GM19043 (cell line): ENCODE results near the gene ABR.

Source experiments
- ATAC-seq: cut with Tn5 transposase; IDR thresholded peaks from one replicate; pipeline ENCODE4 v1.9.1; 2021; ENCODE audit warnings: low read depth; ENCODE audit not compliant: unreplicated experiment

ABR gene

DNA sequence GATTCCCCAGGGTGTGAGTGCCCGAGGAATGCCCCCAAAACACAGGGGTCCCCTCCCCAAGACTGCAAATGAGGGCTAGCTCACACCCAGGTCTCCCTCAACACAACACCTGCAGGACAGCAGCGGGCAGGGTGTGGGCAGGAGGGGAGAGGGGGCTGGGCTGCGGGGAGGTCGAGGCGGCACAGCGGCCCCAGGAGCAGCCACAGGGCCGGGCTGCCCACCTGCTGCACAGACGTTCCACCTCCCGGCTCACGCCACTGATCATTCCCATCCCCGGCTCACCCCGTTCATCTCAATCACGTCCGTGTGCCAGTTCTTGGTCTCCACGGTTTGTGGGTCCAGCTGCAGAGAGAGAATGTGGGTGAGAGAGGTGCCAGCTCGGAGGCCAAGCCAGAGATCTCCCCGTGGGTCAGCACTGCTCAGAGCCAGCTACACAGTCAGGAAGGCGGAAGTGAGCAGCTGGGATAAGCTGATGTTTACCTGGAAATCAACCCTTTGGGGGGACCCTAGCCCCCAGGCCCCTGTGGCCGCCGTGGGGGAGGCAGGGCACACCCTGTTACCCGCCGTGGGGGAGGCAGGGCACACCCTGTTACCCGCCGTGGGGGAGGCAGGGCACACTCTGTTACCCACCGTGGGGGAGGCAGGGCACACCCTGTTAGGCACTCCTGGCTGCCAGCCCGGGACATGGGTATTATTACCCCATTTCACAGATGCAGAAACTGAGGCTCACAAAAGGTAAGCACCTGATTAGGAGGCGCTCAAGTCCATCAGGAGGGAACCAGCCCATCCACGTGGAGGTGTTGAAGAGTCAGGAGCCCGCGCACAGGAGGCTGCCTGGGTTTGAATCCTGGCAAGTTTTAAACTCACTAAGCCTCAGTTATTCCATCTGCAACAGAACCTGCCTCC, 166.7 kb downstream of the ABR start:
- ATAC-seq, result no peak

DNA sequence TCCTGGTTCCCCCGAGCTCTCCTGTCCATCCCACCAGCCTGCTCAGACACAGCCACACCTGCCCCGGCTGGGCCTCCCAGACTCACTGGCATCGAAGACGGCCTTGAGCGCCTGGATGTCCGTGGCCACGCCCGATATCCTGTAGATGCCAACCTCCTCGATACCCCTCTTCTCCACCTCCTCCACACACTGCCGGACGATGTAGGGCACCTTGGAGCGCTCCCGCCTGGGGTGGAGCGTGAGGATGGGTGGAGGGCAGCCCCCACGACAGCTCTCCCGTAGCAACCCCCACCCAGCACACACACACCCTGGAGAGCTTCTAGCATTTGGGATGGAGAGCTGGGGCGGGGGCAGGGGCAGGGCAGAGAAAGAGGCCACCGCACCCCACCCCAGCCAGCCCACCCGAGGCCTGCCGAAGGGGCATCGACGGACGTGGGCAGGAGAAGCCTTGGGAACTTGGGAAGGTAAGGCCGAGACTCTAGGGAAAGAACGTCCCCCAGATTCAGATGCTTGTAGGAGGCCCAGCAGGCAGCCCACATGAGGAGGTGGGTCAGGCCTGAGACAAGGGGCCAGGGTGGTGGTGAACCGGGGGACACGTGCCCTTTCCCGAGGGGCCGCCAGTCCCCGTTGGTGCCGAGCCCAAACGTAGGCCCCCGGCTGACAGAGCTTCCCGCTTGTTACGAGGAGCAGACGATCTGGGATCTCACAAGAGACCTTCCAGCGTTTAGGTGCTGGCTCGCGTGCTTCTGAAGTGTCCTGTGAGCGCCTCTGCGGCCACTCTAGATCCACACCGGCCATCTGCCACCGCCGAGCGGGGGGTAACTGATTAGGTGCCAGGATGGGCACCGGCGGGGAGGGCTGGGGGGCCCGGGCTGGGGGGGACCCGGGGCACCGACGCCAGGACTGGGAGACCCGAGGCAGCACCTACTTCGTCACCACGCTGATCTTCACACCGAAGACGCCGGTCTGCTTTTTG, 167.7 kb downstream of the ABR start:
- no peak for ATAC-seq

DNA sequence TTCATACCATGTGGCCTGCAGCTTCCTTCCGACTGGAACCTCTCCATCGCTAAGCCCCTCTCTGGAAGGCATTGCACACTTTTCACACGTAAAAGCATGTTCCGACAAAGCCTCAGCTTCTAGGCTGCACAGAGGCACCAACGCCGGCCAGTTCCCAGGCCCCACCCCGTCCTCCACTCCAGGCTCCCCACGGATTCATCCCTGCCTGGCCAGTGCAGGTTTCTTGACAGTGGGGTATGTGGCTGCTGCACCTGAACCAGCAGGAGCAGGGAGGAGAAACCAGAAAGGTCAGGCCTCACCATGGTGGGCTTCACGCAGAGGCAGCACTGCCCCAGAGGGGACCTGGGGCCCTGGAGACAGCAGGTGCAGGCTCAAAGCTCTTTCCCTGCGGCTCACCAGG, 168.6 kb downstream of the ABR start:
- ATAC-seq, result no peak

DNA sequence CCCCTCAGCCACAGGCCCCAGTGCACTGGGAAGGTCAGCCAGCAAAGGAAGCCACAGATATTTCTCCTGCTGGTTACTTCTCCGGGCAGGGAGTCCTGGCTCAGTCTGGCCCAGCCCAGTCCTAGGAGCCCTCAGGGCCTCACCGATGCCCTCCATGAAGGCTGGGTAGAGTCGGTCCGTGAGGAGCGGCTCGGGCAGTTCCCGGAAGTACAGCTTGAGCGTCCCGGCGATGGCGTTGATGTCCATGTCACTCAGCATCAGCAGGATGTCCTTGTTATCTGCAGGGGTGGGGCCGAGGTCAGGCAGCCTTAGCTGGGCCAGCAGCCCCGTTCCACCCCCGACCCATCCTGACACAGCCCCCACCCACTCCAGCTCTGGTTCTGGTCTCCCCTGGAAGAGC, 169.2 kb downstream of the ABR start:
- no peak for ATAC-seq

DNA sequence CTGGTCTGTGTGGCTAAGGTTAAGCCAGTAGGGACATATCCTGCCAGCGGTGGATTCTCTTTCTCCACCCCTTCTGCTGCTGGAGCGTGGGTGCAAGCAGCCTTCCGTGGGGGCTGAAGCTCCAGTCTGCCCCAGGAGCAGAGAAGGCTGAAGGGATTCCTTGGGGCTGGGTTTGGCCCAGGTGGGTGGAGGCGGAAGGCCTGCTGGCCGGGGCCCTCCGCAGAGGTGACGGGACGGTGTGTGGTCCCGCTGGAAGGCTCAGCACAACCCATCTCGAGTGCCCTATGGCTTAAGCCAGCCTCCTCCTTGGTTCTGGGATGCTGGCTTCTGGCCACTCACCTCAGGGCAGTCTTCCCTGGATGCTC, 169.7 kb downstream of the ABR start:
- ATAC-seq, result no peak

DNA sequence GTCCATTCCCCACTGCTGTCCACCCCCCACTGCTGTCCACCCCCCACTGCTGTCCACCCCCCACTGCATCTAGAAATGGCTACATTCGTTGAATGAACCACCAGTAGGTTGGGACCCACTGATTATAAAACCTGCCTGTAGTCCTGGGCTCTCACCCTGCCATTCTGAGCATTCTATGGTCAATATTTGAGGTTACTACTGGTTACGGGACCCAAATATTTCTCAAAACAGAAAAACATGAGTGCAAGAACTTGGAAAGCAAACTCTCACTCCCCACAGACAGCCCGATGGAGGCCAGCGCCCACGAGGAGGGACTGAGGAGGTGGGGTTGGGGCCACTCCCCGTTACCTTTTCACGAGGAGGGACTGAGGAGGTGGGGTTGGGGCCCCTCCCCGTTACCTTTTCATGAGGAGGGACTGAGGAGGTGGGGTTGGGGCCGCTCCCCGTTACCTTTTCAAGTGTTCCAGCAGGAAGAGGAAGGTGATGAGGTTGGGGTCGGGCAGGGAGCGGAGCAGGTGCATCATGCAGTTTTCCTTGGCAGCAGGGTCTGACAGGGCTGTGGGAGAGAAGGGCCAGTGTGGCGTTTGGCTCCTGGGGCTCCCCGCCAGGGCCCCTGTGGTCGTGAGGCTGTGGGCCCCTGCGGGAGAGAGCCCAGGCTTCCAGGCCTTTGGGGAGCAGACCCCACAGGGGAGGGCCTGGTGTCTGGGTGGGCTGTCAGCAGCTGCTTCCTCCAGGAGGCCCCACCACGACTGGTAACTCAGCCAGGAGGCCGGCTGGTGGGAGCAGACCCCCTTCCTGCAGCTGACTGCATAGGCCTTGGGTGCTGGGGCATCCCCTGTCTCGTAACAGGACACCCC, 170.3 kb downstream of the ABR start:
- ATAC-seq, result no peak

DNA sequence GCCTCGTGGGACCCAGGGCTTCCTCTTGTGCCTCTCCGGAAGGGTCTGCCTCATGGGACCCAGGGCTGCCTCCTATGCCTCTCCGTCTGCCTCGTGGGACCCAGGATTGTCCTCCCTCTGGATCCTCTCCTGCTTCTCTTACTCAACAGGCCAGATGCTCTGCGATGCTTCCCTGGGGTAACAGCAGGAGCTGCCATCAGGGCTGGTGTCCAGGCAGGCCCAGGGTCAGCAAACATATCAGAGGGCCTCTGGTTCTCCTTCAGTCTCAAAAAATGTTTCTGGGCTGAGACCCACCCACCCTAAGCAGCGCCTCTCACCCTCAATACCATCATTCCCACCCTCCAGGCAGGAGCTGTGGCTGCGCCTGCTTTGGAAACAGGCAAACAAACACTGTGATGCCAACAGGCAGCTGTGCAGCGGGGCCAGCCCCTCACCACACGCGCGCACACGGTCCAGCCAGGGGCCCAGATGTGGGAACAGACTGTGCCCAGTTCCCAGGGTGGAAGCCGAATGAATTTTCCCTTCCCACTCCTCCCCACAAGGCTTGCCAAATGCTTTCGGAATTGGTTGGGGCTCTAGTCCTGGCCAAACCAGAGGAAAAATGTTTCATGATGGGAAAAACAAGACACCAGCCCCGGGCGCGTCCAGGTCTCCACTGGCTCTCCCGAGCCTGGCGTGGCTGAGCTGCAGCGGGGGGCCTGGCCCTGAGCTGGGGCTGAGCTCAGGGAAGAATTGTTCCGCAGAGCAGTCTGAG, 171.6 kb downstream of the ABR start:
- no peak for ATAC-seq

DNA sequence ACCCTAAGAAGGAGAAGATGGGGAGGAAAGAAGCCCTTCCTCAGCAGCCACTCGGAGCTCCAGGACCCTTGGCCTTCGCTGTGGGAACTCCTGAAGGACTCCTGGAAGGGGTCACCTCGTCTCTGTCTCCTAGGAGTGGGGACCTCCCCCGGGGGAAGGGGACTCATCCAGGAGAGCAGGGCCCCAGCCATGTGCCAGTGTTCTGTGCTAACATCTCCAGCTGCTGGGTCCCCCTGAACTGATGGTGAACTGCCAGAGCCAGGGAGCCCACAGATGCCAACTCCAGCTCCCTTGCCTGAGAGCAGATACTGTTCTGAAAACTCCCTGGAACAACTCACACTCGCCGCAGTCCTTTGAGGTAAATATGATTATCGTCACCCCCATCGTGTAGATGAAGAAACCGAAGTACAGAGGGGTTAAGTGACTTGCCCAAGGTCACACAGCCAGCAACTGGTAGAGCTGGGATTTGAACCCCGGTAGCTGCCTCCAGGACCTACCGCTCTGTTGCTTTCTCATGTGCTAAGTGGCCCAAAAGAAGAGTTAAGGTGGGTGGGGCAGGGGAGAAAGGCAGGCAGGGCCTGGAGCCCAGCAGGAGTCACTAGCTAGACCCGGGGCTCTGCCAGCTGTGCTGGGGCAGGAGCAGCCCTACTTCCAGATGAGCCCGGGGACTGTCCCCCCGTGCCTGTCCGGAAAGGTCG, 172.3 kb downstream of the ABR start:
- ATAC-seq, result no peak

DNA sequence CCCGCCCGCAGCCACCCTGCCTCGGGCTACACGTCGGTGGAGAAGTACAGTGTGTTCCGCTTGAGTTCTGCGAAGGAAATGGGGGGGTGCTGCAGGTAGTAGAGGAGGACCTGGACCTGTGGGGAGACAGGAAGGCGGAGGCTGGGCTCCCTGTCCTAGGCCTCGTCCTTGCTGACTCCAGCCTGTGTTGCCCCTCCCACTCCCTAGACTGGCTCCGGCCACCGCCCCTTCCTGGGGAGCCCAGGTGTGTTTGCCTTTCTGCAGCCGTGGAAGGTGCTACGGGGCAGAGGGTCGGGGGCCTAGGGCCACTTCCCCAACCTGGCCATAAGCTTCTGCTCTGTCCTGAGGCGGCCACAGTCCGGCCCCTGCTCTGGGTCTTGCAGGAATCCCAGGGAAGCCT, 173.7 kb downstream of the ABR start:
- no peak for ATAC-seq

DNA sequence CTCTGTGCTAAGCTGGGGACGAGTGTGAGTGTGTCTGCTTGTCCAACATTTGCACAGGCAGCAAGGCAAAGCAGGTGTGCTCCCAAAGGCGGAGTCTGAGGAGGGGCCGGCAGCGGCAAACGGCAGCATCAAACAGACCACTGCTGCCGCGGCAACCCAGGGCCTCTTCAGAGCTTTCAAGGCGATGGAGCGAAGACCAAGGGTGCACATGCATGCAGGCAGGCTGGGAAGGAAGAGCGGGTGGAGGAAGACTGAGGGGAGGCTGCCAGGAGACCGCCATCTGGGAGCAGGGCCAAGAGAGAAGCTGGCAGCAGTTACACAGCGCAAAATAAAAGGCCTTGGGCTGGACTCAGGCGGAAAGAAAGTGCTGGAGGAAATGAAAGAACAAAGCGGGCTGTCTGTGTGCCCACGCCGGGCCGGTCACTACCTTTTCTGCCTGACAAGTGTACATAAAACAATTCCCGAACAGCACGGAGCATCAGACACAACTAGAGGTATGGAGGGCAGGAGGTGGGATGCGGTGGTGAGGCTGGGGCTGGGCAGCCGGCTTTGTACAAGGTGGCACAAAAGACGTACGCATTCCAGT, 174.3 kb downstream of the ABR start:
- no peak for ATAC-seq

DNA sequence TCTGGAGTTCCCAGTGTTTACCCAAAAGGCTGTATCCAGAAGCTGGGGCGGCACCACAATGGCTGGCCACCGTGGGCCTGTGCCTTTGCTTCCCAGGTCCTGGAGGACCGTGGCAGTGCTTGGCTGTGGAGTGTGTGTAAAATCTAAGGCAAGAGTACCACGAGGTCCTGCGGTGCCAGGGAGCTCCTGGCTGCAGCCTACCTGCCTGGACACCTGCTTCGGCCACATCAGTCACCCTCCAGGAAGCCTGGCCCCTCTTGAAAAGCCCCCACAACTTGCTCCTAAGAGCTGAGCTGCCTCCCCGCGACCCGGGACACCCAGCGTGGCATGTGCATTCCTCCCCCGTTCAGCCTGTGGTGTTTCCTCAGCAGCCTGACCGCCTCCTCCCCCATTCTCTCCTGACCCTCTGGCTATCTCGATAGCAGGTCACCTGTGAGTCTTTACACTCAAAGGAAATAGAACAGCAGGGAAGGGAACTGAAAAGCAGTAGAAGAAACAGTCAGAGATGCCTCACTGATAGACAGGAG, 174.9 kb downstream of the ABR start:
- no peak for ATAC-seq

DNA sequence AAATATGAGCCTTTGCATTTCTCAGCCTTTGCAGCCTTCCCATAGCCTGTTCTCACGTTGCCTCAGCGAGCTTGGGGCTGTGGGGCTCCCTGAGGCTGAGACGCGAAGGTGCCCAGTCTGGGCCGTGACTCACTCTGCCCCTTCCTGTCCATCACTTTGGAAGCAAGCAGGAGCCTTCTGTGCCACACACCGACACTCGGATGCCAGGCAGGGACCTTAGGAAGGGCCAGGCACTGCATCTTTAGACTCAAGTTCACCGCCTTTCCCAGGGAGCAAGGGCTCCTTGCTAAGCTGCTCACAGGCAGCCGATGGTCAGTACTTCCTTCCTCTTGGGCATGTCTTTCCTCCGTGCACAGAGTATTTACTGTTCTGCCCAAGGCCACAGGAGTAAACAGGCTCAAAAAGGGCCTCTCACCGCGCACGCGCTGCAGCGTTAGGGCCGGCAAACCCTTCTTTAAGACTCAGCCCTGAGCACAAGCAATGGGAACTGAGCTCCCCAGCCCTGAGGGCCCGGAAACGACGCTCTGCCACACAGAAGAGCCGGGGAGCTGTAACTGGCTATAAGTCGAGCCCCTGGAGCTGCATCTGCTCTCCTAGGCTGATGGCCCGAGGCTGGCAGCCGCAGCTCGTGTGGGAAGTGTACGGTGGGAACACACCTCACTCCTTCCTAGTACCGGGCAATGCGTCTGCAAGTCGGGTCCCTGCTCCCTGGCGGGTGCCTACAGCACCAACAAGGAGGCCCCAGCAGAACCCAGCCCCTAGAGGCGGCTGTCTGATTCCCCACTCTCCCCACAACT, 175.6 kb downstream of the ABR start:
- no peak for ATAC-seq

DNA sequence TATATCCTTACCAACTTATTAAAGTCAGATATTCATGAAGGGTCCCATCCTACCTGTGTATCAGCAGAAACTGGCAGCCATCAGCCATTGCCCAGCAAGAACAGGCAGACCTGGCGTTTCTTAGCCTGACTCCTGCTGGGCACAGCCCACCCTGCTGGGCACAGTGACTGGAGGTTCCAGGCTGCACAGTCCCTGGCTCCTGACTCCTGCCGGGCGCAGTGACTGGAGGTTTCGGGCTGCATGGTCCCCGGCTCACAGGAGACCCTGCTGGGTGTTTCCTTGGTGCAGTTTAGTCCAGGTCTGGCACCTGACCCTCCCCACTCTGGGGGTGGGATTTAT, 176.2 kb downstream of the ABR start:
- no peak for ATAC-seq

DNA sequence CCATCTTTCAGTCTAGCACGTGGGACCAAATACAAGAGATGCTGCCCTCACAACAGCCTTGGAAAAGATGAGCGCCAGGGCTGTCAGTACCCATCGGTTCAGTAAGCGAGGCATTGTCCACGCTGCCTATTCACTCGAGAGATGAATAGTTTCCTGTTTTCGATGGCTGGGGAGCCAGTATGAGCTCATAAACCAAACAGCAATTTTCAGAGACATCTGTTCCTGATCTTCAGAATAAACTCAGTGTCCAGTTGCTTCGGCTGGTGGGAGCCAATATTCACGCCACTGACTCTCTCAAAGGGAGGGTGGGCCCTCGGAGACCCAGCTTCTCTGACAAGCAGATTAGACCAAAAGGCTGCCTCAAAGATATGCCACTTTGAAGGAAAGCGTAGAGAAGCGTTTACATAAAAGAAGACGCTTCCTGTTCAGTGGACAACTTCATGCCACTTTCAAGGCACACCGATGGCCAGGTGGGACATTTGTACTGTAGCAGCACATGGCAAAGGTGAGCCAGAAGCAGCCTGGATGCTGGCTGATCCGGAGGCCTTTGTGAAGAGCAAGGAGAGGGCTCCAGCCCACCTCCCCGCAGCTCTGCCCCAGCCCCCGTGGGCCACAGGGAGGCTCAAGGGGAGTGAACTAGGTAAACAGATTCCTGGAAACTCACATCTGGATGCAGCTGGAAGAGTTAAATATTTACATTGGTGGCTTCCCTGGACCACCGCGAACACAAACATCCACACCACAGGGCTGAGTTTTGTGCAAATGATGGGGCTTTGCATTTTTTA, 176.8 kb downstream of the ABR start:
- ATAC-seq, result no peak

DNA sequence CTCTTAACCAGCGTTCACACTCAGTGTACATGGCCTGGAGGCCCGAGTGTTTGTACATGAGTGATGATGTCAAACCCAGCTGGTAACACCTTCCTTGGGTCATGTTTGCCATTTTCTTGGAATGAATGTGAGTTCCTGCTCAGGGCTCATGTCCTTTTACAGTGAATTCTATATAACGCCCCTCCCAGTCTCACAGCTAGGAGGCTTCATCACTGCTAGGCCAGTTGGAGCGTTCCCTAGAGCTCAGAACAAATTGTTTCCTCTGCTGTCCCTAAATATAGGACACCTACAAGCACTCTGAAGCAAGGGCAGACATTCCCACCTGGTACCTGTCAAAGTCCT, 177.4 kb downstream of the ABR start:
- ATAC-seq, result no peak

DNA sequence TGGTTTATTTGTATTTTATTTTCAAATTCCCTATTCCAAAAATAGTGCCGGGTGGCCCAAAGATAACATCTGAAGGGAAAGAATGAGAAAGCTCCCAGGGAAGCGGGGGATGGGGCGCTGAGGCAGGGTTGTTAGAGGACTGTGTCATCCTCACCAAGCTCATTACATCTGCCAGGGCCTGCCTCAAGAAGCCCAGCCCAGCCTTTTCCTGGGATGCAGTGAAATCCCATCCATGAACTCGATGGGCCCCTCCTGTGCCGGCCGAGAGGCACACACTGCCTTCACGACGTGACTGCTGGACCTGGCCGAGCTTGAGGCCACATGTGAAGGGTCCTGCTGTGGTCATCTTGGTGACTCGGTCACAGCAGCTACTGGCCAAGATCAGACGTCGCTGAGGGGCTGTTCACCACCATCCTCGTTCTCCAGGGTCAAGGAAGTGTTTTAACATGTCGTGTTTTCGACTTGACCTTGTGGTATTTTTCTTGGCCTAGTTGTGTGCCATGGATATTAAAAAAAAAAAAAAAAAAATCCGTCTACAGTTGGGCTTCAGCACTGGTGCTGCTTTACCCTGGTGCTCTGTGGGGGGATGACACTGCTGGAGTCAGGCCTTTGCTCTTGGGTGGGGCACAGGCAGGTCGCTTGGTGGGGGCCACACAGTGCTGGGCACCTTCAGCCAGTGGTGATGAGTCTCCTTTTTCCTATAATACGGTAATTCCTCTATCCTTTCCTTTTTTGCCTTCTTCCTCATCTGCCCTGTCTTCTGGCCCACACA, 178.0 kb downstream of the ABR start:
- no peak for ATAC-seq
